ENCODE results near the gene B4GALT2. TPM values are rescaled to one million over a fixed set of nuclear protein-coding genes. Genes with fewer than 3 reads are reported as not detected.
A peak's percentile ranks its signal among the peaks of the same experiment; 100 is the strongest.

Gene B4GALT2
- total and polyA plus RNA-seq, 2 of the 8 experiments (the other 6 are each of a cell fraction or from before 2014, with no cell fraction given): 56.5 to 121 TPM

DNA sequence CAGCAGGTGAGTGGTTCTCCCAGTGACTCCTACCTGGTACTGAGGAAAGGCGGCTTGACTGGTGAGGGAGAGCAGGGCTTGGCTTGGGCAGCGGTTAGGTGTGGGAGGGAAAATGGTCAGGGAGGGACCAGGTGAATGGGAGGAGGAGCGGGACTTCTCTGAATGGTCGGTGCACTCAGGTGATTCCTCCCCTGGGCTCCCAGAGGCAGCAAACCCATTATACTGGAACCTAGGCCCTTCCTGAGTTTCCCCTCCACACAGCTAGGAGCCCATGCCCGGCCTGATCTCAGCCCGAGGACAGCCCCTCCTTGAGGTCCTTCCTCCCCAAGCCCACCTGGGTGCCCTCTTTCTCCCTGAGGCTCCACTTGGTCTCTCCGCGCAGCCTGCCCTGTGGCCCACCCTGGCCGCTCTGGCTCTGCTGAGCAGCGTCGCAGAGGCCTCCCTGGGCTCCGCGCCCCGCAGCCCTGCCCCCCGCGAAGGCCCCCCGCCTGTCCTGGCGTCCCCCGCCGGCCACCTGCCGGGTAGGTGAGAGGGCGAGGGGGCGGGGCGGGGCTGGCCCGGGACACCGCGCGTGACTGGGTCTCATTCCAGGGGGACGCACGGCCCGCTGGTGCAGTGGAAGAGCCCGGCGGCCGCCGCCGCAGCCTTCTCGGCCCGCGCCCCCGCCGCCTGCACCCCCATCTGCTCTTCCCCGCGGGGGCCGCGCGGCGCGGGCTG is 43.1 kb upstream of the B4GALT2 start:
- Histone ChIP-seq H3K27me3 (replicated peaks in 1 of 4; ENCODE audit: control insufficient read depth in 3 of 4, extremely low read depth in 1 of 4, insufficient read depth in 3 of 4, low read length in 3 of 4) (peaks cover 0 to 8% (median 4%) of the 10 kb centered on the region in 4 experiments; a peak in 5 of 7 replicates), H3K79me2 (ENCODE audit: control insufficient read depth in 1 of 2, insufficient read depth in 2 of 2, low read length in 2 of 2) (no peaks in the 10 kb centered on the region), H3K23me2 (ENCODE audit: low read depth, low read length) (peaks cover 11% of the 10 kb centered on the region; the same call in 1 of the 2 replicates), H3K56ac (replicated peaks; ENCODE audit: insufficient read length, low read depth, low read length) (no peak overlapping the region), H2BK15ac (ENCODE audit: low read length) (no peak overlapping the region; the same call in 1 of the 2 replicates), H2BK120ac (replicated peaks; ENCODE audit: low read depth, low read length) (no peak overlapping the region), H2AFZ (ENCODE audit: low read length) (no peak overlapping the region), H3K14ac (ENCODE audit: insufficient read length) (no peak overlapping the region), H2AK5ac (ENCODE audit: low read depth, low read length) (no peak overlapping the region), H4K5ac (ENCODE audit: insufficient read length, low read depth, low read length) (peak overlapping the region; percentile 39), H3K9ac (replicated peaks in 1 of 4; ENCODE audit: extremely low read depth in 1 of 4, low read depth in 3 of 4, low read length in 3 of 4) (peak overlapping the region in 1 of 4 experiments; percentile 37; a peak in 1 of 7 replicates), H3K23ac (ENCODE audit: insufficient read length) (no peak overlapping the region), H4K8ac (ENCODE audit: extremely low read depth, insufficient read depth, low read length) (no peak overlapping the region; the same call in 1 of the 2 replicates), H2BK12ac (ENCODE audit: low read depth, low read length) (peak overlapping the region; percentile 60), H4K20me1 (replicated peaks in 1 of 2; ENCODE audit: control insufficient read depth in 1 of 2, insufficient read depth in 2 of 2, low read length in 2 of 2) (peaks cover 7 to 8% of the 10 kb centered on the region in 2 experiments), H3K4me3 (ENCODE audit: extremely low read depth in 1 of 4, insufficient read depth in 2 of 4, low read depth in 3 of 4, low read length in 4 of 4) (peak overlapping the region; percentile 40 to 69 (median 48)), H3K79me1 (ENCODE audit: low read depth, low read length) (no peaks in the 10 kb centered on the region), H3K4me2 (ENCODE audit: insufficient read depth in 1 of 2, low read depth in 2 of 2, low read length in 2 of 2) (peak overlapping the region; percentile 89 to 93), H2BK20ac (ENCODE audit: low read length) (peak overlapping the region; percentile 68), H3K4ac (replicated peaks; ENCODE audit: insufficient read length, low read depth, low read length) (no peak overlapping the region), H3K18ac (ENCODE audit: extremely low read depth, low read length) (peak overlapping the region; percentile 94), H3K4me1 (replicated peaks in 1 of 4; ENCODE audit: control insufficient read depth in 3 of 4, insufficient read depth in 4 of 4, low read length in 3 of 4) (peaks cover 13 to 40% (median 31%) of the 10 kb centered on the region in 4 experiments), H4K91ac (replicated peaks; ENCODE audit: insufficient read length, low read length) (no peak overlapping the region), H2BK5ac (ENCODE audit: low read depth, low read length) (peak overlapping the region; percentile 55; the same call in 1 of the 2 replicates), H3K27ac (ENCODE audit: low read depth, low read length) (no peak overlapping the region), H3K36me3 (ENCODE audit: control insufficient read depth in 2 of 4, insufficient read depth in 4 of 4, low read length in 3 of 4) (no peaks in the 10 kb centered on the region; a peak in 1 of 8 replicates), H3K9me3 (ENCODE audit: insufficient read depth in 2 of 2, low read depth in 1 of 2, low read length in 1 of 2) (no peaks in the 10 kb centered on the region)
- DNase-seq (ENCODE audit: low read depth in 1 of 2, low spot score in 2 of 2) (peak in 1 of 2 experiments; percentile 69), FAIRE-seq (peak; percentile 36)
- peak; percentile 33; the same call in 1 of the 2 replicates for TF ChIP-seq E2F6 (IDR thresholded peaks at IDR 0.05)
- no peak for TF ChIP-seq TAF7 (optimal IDR thresholded peaks at IDR 0.05; ENCODE audit: borderline replicate concordance, low read depth, low read length)
- WGBS, 2 experiments (ENCODE audit: extremely low coverage in 1 of 2, insufficient coverage in 1 of 2, insufficient read length in 1 of 2, insufficient replicate concordance in 2 of 2, low coverage in 1 of 2, low lambda C conversion rate in 2 of 2, missing lambda C conversion rate in 1 of 2): 6% methylated on average over 12 of the region's 48 CpGs; no CpG with 5 or more reads in 1 of the 2 experiments
- ChIA-PET POLR2A (ENCODE audit: partially characterized antibody) (interaction anchor here (0.9 to 8.0 kb wide), 11 partner anchors 8 to 229 kb away, joined by 3 to 89 read pairs (median 9); partner anchors contain the start of genes ATP6V0B and ST3GAL3), CTCF (ENCODE audit: partially characterized antibody) (interaction anchor here (0.5 to 18.6 kb wide), 59 partner anchors 12 to 406 kb away, joined by 3 to 618 read pairs (median 12); partner anchors contain the start of genes ATP6V0B, CCDC24, IPO13 and KDM4A)

All from H1 (cell line).